Dedifferentiated amniotic fluid mesenchymal stem cell (primary cell): ENCODE measurements around the gene LRIT1.
"Not testable (repeated sequence)": the region's sequence is repeated elsewhere in the genome, so short reads cannot be mapped to it uniquely, and the experiment has no call there.

Experiments
- DNase-seq: peaks from one replicate; pipeline ENCODE4 v3.0.0-alpha.2; 2016; ENCODE audit errors: extremely low spot score

The LRIT1 gene

GRCh38 chr10:84241185-84241790 is at the start of gene LRIT1:
Gene LRIT1 (minus strand): TSS chr10:84241546. CDS start chr10:84241439, 107 bp downstream.
- no peak for DNase-seq

- no peak for DNase-seq
Measured at GRCh38 chr10:84290235-84290634, 48.9 kb upstream of the LRIT1 start.

- no peak for DNase-seq
Measured at GRCh38 chr10:84289521-84290200, 48.3 kb upstream of the LRIT1 start.

- no peak for DNase-seq
Measured at GRCh38 chr10:84288151-84288550, 46.8 kb upstream of the LRIT1 start.

- DNase-seq: no peak
Measured at GRCh38 chr10:84286695-84287094, 45.3 kb upstream of the LRIT1 start.

DNA sequence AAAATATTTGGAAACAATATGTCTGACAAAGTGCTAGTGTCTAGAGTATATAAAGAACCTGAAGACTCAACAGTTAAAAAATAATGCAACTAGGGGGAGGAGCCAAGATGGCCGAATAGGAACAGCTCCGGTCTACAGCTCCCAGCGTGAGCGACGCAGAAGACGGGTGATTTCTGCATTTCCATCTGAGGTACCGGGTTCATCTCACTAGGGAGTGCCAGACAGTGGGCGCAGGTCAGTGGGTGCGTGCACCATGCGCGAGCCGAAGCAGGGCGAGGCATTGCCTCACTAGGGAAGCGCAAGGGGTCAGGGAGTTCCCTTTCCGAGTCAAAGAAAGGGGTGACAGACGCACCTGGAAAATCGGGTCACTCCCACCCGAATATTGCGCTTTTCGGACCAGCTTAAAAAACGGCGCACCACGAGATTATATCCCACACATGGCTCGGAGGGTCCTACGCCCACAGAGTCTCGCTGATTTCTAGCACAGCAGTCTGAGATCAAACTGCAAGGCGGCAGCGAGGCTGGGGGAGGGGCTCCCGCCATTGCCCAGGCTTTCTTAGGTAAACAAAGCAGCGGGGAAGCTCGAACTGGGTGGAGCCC is 38.6 kb upstream of the LRIT1 start:
- DNase-seq: not testable (repeated sequence)

DNA sequence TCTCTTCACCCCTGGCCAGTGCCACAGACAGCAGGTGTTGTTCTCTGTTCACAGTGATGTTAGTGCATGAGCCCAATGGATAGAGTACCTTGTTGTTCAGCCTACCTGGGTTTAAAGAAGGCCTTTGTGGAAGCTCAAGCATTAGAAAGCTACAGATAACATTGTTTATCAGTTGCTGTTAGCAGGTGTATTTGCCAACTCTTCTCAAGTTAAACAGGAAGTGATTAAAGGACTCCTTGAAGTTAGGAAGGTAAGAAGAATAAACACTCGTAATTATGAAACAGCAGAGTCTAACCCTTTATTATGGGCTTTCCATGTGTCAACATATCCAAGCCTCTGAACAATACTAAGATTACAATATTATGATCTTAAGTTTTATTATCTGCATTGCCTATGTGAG is 29.4 kb upstream of the LRIT1 start:
- DNase-seq: no peak

- peak; percentile 84 for DNase-seq
Measured at GRCh38 chr10:84269773-84270172, 28.4 kb upstream of the LRIT1 start.

DNA sequence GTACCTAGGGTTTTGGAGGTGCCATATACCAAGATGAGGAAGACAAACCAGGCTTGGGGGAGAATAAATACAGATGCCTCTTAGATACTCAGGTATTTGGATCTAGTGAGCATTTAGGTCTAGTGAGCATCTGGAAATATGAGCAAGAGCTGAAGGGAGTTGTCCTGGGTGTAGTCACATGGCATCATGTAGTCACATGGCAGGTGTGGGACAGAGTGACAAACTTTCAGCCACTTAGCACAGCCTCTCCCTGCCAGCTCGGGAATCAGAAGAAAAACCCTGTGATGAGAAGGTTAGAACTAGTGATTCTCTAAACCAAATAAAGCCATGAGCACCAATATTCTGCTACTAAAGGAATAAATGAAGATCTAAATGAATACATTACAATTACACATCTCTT is 27.8 kb upstream of the LRIT1 start:
- DNase-seq: no peak

- peak; percentile 46 for DNase-seq
Measured at GRCh38 chr10:84267503-84268126, 26.3 kb upstream of the LRIT1 start.

DNA sequence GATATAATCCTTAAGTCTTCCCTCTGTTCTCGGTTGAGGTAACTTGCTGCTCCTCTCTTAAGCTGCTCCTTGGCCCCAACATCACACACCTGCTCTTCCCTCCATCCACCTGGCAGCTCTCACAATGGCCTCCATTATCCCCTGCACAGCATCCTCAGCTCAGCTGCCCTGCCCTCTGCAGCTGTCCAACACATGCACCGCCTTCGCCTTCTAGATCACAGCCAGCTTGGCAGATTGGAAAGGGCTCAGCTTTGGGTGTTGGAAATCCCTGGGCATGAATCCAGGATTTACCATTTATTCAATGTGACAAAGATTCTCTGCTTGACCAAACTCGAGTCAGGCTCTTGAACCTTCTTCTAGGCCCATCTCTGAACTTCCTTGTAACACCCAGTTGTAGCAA is 24.1 kb upstream of the LRIT1 start:
- DNase-seq: no peak

- DNase-seq: peak; percentile 45
Measured at GRCh38 chr10:84264611-84265141, 23.3 kb upstream of the LRIT1 start.

DNA sequence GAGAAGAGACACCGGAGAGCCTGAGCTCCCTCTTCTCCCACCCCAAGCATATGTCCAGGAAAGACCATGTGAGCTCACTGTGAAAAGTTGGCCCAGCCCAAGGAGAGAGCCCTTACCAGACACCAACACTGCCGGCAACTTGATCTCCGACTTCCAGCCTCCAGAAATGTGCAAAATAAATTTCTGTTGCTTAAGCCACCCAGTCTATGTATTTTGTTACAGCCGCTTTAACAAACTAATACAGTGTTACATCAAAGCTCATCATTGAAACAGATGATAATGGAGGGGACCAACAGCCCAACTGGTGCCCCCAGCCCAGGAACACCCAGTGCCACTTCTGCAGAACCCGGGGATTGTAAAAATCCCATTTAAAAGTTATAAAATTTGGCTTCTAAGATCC is 22.4 kb upstream of the LRIT1 start:
- DNase-seq: no peak

GRCh38 chr10:84262190-84262956 is 21.0 kb upstream of the LRIT1 start:
- no peak for DNase-seq

GRCh38 chr10:84261236-84261915 is 20.0 kb upstream of the LRIT1 start:
- no peak for DNase-seq

- DNase-seq: no peak
Measured at GRCh38 chr10:84258034-84258695, 16.8 kb upstream of the LRIT1 start.

DNA sequence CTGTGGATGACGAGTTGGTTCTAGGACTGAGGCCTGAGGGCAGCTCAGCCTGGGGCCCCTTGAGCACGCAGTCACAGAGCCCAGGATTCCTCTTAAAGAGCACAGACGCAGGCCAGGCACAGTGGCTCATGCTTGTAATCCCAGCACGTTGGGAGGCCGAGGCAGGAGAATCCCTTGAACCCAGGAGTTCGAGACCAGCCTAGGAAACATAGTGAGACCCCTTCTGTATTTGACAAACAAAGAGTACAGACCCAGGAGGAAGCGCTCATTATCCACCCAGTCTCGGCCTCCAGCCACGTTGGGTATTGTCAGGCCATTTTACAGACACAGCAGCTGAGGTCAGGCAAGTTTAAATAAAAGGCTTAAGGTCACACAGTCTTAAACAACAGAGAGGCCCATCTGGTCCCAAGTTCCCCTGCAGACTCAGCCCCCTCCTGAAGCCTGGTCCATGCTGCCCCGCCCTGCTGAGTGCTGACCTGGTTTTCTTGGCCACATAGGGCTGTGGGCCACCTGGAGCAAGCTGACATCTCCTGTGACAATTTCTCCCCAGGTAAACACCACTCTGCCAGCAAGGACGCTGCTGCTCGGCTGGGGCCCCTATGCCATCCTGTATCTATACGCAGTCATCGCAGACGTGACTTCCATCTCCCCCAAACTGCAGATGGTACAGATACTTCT is 16.1 kb upstream of the LRIT1 start:
- DNase-seq: no peak

GRCh38 chr10:84256510-84257342 is 15.4 kb upstream of the LRIT1 start:
- no peak for DNase-seq
